Kidney (tissue), 14 donors: ENCODE data around the gene NR2F2. TPM values are rescaled to one million over a fixed set of nuclear protein-coding genes. Genes with fewer than 3 reads are reported as not detected.

Experiments used
- DNase-seq, 5 donors: peaks; one replicate each; pipeline ENCODE4 v3.0.0-alpha.2; 2013 to 2020
- FAIRE-seq: peaks from 2 replicates; lab custom pipeline; 2012; peaks lifted over from hg19 to GRCh38; lab: Jason Lieb, UNC
- H3K27ac ChIP-seq, 2 donors: one replicate each; pipeline ENCODE4 v1.7.0; 2013; ENCODE audit warnings: low read depth in 2 of 2, low read length in 2 of 2, inconsistent platforms in 1 of 2
- H3K27me3 ChIP-seq: one replicate; pipeline ENCODE4 v1.7.1; 2013; ENCODE audit warnings: low read length, inconsistent platforms; ENCODE audit not compliant: control insufficient read depth, insufficient read depth
- H3K36me3 ChIP-seq, 3 donors: one replicate each; pipeline versions ENCODE4 v1.7.0 to v1.7.1; 2013; ENCODE audit warnings: low read length in 3 of 3, control low read depth in 1 of 3, inconsistent platforms in 1 of 3; ENCODE audit not compliant: insufficient read depth in 3 of 3, control insufficient read depth in 2 of 3
- H3K4me1 ChIP-seq, 3 donors: one replicate each; pipeline versions ENCODE4 v1.7.0 to v1.7.1; 2013; ENCODE audit warnings: low read length in 3 of 3, inconsistent platforms in 1 of 3, low read depth in 1 of 3; ENCODE audit not compliant: control insufficient read depth in 2 of 3, insufficient read depth in 2 of 3
- H3K4me3 ChIP-seq, 3 donors: one replicate each; pipeline versions ENCODE4 v1.7.0 to v1.8.1; 2013; ENCODE audit warnings: low read length in 3 of 3, control low read depth in 1 of 3, inconsistent platforms in 1 of 3
- H3K9ac ChIP-seq, 3 donors: one replicate each; pipeline versions ENCODE4 v1.7.0 to v1.7.1; 2013; ENCODE audit warnings: low read length in 3 of 3, control low read depth in 1 of 3, inconsistent platforms in 1 of 3
- H3K9me3 ChIP-seq, 3 donors: one replicate each; pipeline versions ENCODE4 v1.7.0 to v1.7.1; 2013; ENCODE audit warnings: low read length in 3 of 3, control low read depth in 1 of 3, inconsistent platforms in 1 of 3; ENCODE audit not compliant: control insufficient read depth in 2 of 3, insufficient read depth in 1 of 3
- CTCF ChIP-seq: IDR thresholded peaks from 3 replicates; pipeline ENCODE4 v1.5.1; 2012; ENCODE audit warnings: mild to moderate bottlenecking, moderate library complexity, borderline replicate concordance; ENCODE audit not compliant: insufficient read depth; ENCODE audit errors: extremely low read depth
- intact Hi-C: fragments of 100-400 bp; cut with DNase I; formaldehyde crosslinking; loops from one replicate; pipeline ENCODE4 v1.11.1; 2022
- polyA plus RNA-seq: library from polyadenylated mRNA; stranded (reverse); fragments of 350-450 nt; fragmentation: Illumina TruSeq; extraction: RNeasy Lipid Tissue Mini Kit (QIAGEN cat#74804); gene quantifications from one replicate; pipeline ENCODE4 v1.2.3, GENCODE V29; 2014; ENCODE audit warnings: low read depth, low replicate concordance; ENCODE audit not compliant: insufficient read depth
- total RNA-seq: library from RNA; stranded (reverse); fragmentation: NEBNext Ultra II Directional; extraction: Animal tissue kit (Norgen Biotek cat#: 25700); gene quantifications from one replicate; pipeline ENCODE4 v1.2.1, GENCODE V29; 2021
- donor health status: control.
- donor health status: control.
- donor health status: control.
- donor health status: control.
- donor health status: control.
- donor health status: DM: yes; HTN: yes; CAD: no.
- donor health status: Normal renal cell carcinoma (clear cell type).

NR2F2 gene
- total and polyA plus RNA-seq, 2 donors from 2014 or later = 42.5 to 191 TPM

GRCh38 chr15:96361309-96362010 is 31.0 kb downstream of the NR2F2 start:
- peak overlapping the region in 1 of 2 donors; percentile 71 for H3K27ac ChIP-seq
- no peak overlapping the region for H3K9ac ChIP-seq
- TF ChIP-seq CTCF = no peak
- H3K36me3 ChIP-seq = no peaks in the 10 kb centered on the region
- intact Hi-C loops = no loop called here
- DNase-seq (peak in 4 of 5 donors; percentile 43 to 72 (median 62)), FAIRE-seq (no peak)
- no peaks in the 10 kb centered on the region for H3K9me3 ChIP-seq
- no peaks in the 10 kb centered on the region for H3K4me1 ChIP-seq
- no peaks in the 10 kb centered on the region for H3K27me3 ChIP-seq
- H3K4me3 ChIP-seq = peak overlapping the region in 1 of 3 donors; percentile 16

GRCh38 chr15:96362011-96362754 is 31.7 kb downstream of the NR2F2 start:
- Histone ChIP-seq H3K36me3 (no peaks in the 10 kb centered on the region), H3K4me3 (no peak overlapping the region), H3K9ac (no peak overlapping the region), H3K27me3 (no peaks in the 10 kb centered on the region), H3K27ac (no peak overlapping the region), H3K9me3 (no peaks in the 10 kb centered on the region), H3K4me1 (no peaks in the 10 kb centered on the region)
- DNase-seq (peak in 3 of 5 donors; percentile 38 to 52 (median 44)), FAIRE-seq (no peak)
- intact Hi-C loops = no loop called here
- TF ChIP-seq CTCF = no peak

- no peaks in the 10 kb centered on the region for H3K36me3 ChIP-seq
- H3K27me3 ChIP-seq = no peaks in the 10 kb centered on the region
- FAIRE-seq (no peak), DNase-seq (peak in 4 of 5 donors; percentile 54 to 70 (median 61))
- TF ChIP-seq CTCF = no peak
- no peaks in the 10 kb centered on the region for H3K9me3 ChIP-seq
- H3K4me3 ChIP-seq = no peak overlapping the region
- peaks cover 0 to 2% (median 0%) of the 10 kb centered on the region in 3 donors for H3K4me1 ChIP-seq
- H3K27ac ChIP-seq = no peak overlapping the region
- no peak overlapping the region for H3K9ac ChIP-seq
- intact Hi-C loops = no loop called here
Measured at GRCh38 chr15:96362755-96363651, 32.5 kb downstream of the NR2F2 start.
